ENCODE results near the gene ANGEL1. TPM values are rescaled to one million over a fixed set of nuclear protein-coding genes. Genes with fewer than 3 reads are reported as not detected.

Gene ANGEL1
- total and polyA plus RNA-seq, 4 donors = 5.2 to 15.9 (median 9.6) TPM

DNA sequence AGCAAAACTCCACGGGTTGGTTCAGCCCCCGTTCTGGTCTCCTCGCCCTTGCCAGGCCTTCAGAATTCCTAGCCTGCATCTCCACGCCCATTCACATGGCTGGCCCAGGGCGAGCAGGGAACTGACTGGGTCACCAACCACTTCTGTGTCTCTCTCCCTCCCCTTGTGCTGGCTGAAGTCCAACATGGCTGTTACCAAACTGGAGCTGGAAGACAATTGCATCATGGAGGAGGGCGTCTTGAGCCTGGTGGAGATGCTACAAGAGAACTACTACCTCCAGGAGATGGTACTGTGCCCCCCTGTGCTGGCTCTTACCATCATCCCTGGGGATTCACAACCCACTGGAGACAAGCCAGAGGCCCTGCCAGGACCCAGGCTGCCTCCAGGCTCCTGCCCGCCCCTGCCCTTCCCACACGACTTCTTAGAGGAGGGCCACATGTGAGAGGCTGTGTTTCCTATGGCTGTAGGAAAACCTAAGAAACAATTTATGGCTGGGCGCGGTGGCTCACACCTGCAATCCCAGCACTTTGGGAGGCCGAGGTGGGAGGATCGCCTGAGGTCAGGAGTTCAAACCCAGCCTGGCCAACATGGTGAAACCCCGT, 23.4 kb upstream of the ANGEL1 start:
- no peaks in the 10 kb centered on the region for H3K9me3 ChIP-seq (ENCODE audit: control insufficient read depth in 4 of 4, low read length in 3 of 4)
- H3K4me3 ChIP-seq (ENCODE audit: low read depth in 1 of 3, low read length in 3 of 3) = no peak overlapping the region
- TF ChIP-seq, protein P1, sequence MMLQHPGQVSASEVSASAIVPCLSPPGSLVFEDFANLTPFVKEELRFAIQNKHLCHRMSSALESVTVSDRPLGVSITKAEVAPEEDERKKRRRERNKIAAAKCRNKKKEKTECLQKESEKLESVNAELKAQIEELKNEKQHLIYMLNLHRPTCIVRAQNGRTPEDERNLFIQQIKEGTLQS (IDR thresholded peaks at IDR 0.05) = no peak
- TF ChIP-seq JUND (IDR thresholded peaks at IDR 0.05) (no peak), HNF4A (conservative IDR thresholded peaks at IDR 0.05) (no peak), YY1 (IDR thresholded peaks at IDR 0.05) (no peak), EGR1 (IDR thresholded peaks at IDR 0.05; ENCODE audit: low read depth in 2 of 2) (no peak), RXRA (IDR thresholded peaks at IDR 0.05) (no peak), GABPA (IDR thresholded peaks at IDR 0.05 in 1 of 2, conservative IDR thresholded peaks at IDR 0.05 in 1 of 2) (no peak), RAD21 (IDR thresholded peaks at IDR 0.05) (no peak)
- TF ChIP-seq, protein P2, sequence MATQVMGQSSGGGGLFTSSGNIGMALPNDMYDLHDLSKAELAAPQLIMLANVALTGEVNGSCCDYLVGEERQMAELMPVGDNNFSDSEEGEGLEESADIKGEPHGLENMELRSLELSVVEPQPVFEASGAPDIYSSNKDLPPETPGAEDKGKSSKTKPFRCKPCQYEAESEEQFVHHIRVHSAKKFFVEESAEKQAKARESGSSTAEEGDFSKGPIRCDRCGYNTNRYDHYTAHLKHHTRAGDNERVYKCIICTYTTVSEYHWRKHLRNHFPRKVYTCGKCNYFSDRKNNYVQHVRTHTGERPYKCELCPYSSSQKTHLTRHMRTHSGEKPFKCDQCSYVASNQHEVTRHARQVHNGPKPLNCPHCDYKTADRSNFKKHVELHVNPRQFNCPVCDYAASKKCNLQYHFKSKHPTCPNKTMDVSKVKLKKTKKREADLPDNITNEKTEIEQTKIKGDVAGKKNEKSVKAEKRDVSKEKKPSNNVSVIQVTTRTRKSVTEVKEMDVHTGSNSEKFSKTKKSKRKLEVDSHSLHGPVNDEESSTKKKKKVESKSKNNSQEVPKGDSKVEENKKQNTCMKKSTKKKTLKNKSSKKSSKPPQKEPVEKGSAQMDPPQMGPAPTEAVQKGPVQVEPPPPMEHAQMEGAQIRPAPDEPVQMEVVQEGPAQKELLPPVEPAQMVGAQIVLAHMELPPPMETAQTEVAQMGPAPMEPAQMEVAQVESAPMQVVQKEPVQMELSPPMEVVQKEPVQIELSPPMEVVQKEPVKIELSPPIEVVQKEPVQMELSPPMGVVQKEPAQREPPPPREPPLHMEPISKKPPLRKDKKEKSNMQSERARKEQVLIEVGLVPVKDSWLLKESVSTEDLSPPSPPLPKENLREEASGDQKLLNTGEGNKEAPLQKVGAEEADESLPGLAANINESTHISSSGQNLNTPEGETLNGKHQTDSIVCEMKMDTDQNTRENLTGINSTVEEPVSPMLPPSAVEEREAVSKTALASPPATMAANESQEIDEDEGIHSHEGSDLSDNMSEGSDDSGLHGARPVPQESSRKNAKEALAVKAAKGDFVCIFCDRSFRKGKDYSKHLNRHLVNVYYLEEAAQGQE (IDR thresholded peaks at IDR 0.05) = no peak
- TF ChIP-seq, protein P3, sequence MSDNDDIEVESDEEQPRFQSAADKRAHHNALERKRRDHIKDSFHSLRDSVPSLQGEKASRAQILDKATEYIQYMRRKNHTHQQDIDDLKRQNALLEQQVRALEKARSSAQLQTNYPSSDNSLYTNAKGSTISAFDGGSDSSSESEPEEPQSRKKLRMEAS (IDR thresholded peaks at IDR 0.05) = no peak
- TF ChIP-seq, protein P4, sequence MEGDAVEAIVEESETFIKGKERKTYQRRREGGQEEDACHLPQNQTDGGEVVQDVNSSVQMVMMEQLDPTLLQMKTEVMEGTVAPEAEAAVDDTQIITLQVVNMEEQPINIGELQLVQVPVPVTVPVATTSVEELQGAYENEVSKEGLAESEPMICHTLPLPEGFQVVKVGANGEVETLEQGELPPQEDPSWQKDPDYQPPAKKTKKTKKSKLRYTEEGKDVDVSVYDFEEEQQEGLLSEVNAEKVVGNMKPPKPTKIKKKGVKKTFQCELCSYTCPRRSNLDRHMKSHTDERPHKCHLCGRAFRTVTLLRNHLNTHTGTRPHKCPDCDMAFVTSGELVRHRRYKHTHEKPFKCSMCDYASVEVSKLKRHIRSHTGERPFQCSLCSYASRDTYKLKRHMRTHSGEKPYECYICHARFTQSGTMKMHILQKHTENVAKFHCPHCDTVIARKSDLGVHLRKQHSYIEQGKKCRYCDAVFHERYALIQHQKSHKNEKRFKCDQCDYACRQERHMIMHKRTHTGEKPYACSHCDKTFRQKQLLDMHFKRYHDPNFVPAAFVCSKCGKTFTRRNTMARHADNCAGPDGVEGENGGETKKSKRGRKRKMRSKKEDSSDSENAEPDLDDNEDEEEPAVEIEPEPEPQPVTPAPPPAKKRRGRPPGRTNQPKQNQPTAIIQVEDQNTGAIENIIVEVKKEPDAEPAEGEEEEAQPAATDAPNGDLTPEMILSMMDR (IDR thresholded peaks at IDR 0.05; ENCODE audit: low read depth, low read length, missing input control) = no peak
- TF ChIP-seq, protein P5, sequence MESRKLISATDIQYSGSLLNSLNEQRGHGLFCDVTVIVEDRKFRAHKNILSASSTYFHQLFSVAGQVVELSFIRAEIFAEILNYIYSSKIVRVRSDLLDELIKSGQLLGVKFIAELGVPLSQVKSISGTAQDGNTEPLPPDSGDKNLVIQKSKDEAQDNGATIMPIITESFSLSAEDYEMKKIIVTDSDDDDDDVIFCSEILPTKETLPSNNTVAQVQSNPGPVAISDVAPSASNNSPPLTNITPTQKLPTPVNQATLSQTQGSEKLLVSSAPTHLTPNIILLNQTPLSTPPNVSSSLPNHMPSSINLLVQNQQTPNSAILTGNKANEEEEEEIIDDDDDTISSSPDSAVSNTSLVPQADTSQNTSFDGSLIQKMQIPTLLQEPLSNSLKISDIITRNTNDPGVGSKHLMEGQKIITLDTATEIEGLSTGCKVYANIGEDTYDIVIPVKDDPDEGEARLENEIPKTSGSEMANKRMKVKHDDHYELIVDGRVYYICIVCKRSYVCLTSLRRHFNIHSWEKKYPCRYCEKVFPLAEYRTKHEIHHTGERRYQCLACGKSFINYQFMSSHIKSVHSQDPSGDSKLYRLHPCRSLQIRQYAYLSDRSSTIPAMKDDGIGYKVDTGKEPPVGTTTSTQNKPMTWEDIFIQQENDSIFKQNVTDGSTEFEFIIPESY (IDR thresholded peaks at IDR 0.05) = no peak
- H3K4me1 ChIP-seq (ENCODE audit: control insufficient read depth in 4 of 4, insufficient read depth in 4 of 4, low read length in 3 of 4) = peaks cover 11 to 36% (median 33%) of the 10 kb centered on the region in 4 donors
- H3K27ac ChIP-seq (ENCODE audit: low read depth in 1 of 2, low read length in 2 of 2) = no peak overlapping the region
- 87% methylated on average over 13 of the region's 13 CpGs for WGBS
- no peak for DNase-seq (ENCODE audit: low spot score)
- H3K27me3 ChIP-seq (ENCODE audit: control insufficient read depth in 4 of 4, insufficient read depth in 4 of 4, low read length in 3 of 4) = no peaks in the 10 kb centered on the region
- no peaks in the 10 kb centered on the region for H3K36me3 ChIP-seq (ENCODE audit: control insufficient read depth in 4 of 4, insufficient read depth in 3 of 4, low read depth in 1 of 4, low read length in 3 of 4)
- H3K9ac ChIP-seq (ENCODE audit: low read depth in 1 of 2, low read length in 2 of 2) = no peak overlapping the region

DNA sequence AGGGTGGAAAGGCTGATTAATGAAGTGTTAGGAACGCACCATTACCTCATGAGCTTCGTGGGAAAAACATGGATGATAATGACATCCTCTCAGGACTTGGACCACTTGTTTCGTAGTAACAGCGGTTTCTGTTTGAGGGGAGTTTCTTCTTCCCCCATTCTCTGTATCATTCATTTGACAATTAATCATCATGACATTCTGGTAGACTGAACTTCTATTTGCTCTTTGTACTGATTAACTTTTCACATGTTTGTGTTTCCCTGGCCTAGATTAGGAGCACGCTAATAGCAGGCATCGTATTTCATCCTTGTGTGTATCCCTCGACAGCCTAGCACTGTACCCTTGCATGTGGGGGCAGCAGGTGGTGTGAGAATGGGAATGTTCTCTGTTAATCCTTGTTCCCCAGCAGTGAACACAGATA, 21.6 kb upstream of the ANGEL1 start:
- H3K27ac ChIP-seq (ENCODE audit: low read depth in 1 of 2, low read length in 2 of 2) = peak overlapping the region; percentile 59 to 90
- H3K4me3 ChIP-seq (ENCODE audit: low read depth in 1 of 3, low read length in 3 of 3) = peak overlapping the region in 2 of 3 donors; percentile 19 to 25
- 31% methylated on average over 7 of the region's 7 CpGs for WGBS
- peaks cover 11 to 44% (median 35%) of the 10 kb centered on the region in 4 donors for H3K4me1 ChIP-seq (ENCODE audit: control insufficient read depth in 4 of 4, insufficient read depth in 4 of 4, low read length in 3 of 4)
- H3K9ac ChIP-seq (ENCODE audit: low read depth in 1 of 2, low read length in 2 of 2) = peak overlapping the region in 1 of 2 donors; percentile 68
- no peaks in the 10 kb centered on the region for H3K27me3 ChIP-seq (ENCODE audit: control insufficient read depth in 4 of 4, insufficient read depth in 4 of 4, low read length in 3 of 4)
- H3K36me3 ChIP-seq (ENCODE audit: control insufficient read depth in 4 of 4, insufficient read depth in 3 of 4, low read depth in 1 of 4, low read length in 3 of 4) = no peaks in the 10 kb centered on the region
- no peak for DNase-seq (ENCODE audit: low spot score)
- no peaks in the 10 kb centered on the region for H3K9me3 ChIP-seq (ENCODE audit: control insufficient read depth in 4 of 4, low read length in 3 of 4)
- TF ChIP-seq TAF1 (conservative IDR thresholded peaks at IDR 0.05) = peak; percentile 49
- TF ChIP-seq FOXA2 (IDR thresholded peaks at IDR 0.05) = peak; percentile 47
- TF ChIP-seq GABPA (IDR thresholded peaks at IDR 0.05 in 1 of 2, conservative IDR thresholded peaks at IDR 0.05 in 1 of 2) = no peak
- TF ChIP-seq, protein P4 (IDR thresholded peaks at IDR 0.05; ENCODE audit: low read depth, low read length, missing input control) = no peak
- no peak for TF ChIP-seq EGR1 (IDR thresholded peaks at IDR 0.05; ENCODE audit: low read depth in 2 of 2)
- TF ChIP-seq YY1 (IDR thresholded peaks at IDR 0.05) = peak; percentile 38
- TF ChIP-seq JUND (IDR thresholded peaks at IDR 0.05) = peak in 1 of 2 donors; percentile 16
- peak in 1 of 2 donors; percentile 41 for TF ChIP-seq RAD21 (IDR thresholded peaks at IDR 0.05)
- TF ChIP-seq, protein P1 (IDR thresholded peaks at IDR 0.05) = no peak
- peak; percentile 86 for TF ChIP-seq SP1 (IDR thresholded peaks at IDR 0.05)
- peak; percentile 29 for TF ChIP-seq HNF4G (IDR thresholded peaks at IDR 0.05)
- TF ChIP-seq RXRA (IDR thresholded peaks at IDR 0.05) = peak; percentile 45 to 84
- peak; percentile 77 to 79 for TF ChIP-seq HNF4A (conservative IDR thresholded peaks at IDR 0.05)
- no peak for TF ChIP-seq FOXA1 (IDR thresholded peaks at IDR 0.05)
- TF ChIP-seq, protein P3 (IDR thresholded peaks at IDR 0.05) = peak; percentile 84
- no peak for TF ChIP-seq NR2F2 (IDR thresholded peaks at IDR 0.05)

Data from liver (tissue), 9 donors.